MV-4-11 (cell line): Measurements from ENCODE around the gene STXBP5.

Experiments used
- DNase-seq: peaks from one replicate; lab custom pipeline; 2025; lab: John Stamatoyannopoulos, UW

The STXBP5 gene

DNA sequence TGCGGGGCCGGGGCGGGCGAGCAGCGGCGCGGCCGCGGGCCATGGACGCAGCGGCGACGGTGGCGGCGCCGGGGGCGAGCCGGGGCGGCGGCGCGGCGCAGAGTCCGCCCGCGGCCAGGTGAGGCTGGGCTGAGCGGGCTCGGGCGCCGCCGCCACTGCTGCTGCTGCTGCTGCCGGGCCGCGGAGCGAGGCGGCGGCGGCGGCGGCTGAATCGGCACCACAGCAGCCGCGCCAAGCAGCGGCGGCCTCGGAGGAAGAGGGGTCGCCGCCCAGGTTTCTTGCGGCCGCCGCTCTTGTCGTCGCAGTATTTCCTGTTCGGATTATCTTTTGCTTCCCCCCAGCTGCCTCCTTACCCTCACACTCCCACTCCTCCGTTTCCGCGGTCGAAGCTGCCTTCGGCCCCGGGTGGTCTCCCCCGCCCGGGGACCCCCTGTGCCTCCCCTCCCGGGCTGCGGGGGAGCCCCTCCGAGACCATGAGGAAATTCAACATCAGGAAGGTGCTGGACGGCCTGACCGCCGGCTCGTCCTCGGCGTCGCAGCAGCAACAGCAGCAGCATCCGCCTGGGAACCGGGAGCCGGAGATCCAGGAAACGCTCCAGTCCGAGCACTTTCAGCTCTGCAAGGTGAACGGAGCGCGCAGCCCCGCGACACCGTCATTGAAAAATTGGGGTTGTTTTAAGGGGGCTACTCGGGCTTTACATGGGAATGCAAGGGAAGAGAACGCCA lies at the start of gene STXBP5:
TSS of gene STXBP5 (plus strand) at position 358 of the 726 bp plus-strand sequence. CDS start at position 474, 116 bp downstream.
- no peak for DNase-seq

DNA sequence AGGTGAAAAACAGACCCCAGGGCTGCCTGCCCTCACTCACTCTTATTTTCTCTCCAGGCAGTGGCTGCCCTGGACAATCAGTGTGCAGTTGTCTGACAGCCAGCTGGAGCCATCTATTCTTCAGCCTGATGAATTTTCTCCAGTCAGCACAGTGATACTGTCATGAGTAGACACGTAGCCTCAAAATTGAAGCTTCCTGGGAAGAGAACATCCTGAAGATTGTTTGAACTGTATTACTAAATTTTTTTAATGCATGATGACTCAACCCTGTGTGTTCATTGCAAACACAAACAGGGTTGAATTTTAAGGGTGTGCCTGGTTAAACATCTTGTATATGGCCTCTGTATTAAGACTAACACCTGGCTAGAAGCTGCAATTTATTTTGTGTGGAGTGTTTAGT lies 49.8 kb upstream of the STXBP5 start:
- no peak for DNase-seq

DNA sequence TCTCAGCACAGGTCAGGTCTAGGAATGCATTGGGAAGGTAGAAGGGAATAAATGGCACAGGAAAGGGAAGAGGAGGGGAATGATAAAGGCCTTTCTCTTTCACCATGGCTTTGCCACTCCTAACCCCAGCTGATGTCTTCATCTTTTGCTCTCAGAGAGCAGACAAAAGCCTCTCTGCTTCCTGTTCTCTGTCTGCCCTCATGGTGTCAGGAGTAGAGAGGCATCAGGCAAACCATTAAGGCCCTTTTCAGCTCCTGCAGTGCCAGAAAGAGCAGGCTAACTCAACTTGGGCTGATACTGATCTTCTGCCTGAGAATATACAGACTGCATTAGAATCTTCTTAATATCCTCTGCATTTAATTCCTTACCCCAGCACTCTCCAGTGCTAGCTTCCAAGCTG lies 48.0 kb upstream of the STXBP5 start:
- DNase-seq = no peak

GRCh38 chr6:147156799-147157382 lies 47.3 kb upstream of the STXBP5 start:
- no peak for DNase-seq

DNA sequence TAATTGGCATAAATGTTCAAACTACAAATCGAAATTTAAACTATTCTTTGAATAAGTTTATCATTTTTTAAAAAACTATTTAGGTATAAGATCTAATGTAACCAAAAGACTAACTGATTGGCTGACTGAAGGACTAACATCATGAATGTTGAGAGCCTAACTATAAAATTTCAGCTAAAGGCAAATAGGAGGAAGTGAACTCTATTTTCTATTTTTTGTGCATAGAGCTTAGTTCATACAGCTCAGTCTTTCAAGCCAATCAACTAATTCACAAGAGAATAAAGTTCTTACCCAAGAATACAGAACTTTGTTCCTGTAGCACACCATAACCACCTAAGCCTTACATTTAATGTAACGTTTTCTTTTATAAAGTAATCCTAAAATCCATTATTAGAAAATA lies 46.3 kb upstream of the STXBP5 start:
- no peak for DNase-seq

DNA sequence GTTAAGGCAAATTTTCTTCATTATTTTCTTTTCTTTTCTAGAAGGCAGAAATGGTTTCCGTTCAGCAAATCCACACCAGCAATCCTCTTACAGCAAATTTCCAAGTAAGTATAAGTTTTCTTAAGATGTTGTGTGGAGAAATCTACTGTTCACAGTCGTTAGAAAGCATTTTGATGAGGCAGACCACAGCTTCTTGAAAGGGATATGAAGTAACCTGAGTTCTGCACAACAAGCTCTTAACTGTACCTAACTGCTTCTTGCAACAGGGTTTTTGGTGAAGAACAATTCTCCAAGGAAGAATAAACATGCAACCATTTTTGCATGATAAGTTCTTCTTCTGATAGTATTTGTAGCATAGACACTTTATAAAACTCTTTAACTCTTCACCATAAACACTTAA lies 45.3 kb upstream of the STXBP5 start:
- DNase-seq = peak; percentile 7

- no peak for DNase-seq
Measured at GRCh38 chr6:147159536-147160374, 44.5 kb upstream of the STXBP5 start.

DNA sequence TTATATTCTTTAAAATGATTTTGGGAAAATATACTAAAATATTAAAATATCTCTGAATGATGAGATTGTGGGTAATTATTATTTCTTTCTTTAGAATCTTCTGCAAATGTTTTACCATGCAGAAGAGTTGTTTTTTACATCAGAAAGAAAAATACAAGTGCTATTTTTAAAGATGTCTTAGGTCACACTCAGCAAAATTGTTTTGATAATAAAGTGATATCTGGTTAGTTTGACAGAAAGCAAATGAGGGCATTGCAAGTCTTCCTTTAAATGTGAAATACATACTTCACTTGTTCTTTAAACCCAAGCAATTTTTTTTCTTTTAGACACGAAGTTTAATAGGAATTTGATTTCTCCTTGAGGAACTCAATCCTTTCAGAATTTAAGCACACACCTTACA lies 43.6 kb upstream of the STXBP5 start:
- DNase-seq = no peak

- no peak for DNase-seq
Measured at GRCh38 chr6:147161253-147161973, 42.8 kb upstream of the STXBP5 start.

DNA sequence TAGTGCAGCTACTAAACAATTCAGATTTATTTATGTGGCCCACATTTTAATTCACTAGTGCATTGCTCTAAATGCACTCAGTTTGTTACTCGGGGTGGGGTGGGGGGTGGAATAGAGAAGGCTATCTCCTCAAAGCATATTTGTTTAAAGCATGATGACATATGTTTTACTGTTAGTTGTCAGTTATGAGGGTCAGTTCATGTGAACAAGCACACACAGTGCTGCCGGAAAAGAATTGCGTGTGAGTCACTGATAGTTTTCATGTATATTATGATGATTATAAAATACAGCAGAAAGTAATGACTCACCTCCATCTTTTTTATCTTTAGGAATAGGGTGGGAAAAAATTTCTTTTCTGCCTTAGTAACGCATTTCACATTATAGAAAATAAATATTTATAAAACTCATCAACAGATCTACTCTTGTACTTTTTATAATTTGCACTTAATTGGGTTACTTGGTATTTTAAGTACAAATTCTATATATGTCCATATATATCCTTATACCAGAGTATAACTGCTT lies 42.2 kb upstream of the STXBP5 start:
- DNase-seq = no peak

DNA sequence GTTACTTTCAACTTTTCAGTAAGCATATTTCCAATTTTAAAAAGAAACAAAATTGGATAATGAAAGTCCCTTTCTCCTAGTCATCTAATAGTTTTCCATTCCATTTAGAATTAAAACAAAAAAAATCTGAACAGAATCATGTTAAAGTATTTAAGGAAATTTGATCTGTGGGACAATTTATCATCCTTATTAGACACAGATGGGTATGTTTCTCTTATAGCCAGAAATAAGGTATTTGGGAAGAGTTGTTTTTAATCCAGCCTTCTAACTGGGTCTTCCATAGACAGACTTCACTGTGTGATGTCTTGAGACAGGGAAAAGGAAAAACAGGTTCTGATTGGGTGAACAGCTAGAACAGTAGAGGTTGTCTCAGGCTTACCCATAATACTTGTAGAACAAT lies 39.5 kb upstream of the STXBP5 start:
- no peak for DNase-seq

- no peak for DNase-seq
Measured at GRCh38 chr6:147166360-147166944, 37.8 kb upstream of the STXBP5 start.

GRCh38 chr6:147166992-147167391 lies 37.2 kb upstream of the STXBP5 start:
- no peak for DNase-seq

DNA sequence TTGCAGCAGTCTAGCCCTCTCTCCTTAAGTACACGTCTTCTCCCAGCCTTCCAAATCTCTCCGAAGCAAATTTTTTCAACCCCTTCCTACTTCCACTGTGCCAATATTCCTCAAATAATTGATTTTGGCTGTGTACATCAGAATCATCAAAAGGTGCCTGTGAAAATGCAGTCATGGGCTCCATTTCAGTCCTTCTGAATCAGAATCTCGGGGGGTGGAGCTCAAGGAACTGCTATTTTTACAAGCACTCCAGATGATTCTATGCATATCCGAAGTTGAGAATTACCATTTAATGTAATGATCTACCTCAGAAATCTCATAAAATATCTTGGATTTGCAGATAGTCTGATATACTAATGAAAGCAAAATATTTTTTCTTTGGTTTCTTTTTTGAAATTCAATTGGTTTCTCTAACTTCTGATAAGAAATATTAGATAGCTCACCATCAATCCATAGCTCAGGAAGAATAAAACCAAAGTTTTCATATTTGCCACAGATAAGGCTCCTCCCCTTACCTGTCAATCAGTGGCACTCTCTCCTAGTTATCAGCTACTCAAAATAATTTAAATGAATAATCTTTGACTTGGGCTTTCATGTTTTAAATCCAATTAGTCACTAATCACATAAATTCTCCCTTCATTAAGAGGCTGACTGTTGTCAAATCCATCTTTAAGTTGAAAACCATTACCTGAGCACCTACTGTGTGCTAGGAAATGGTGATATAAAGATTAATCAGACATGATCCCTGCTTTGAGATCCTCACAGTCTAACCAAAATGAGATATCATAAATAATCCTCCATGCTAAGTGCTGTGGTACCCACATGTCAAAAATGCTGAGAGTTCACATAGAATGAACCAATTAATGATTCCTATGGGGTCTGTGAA lies 36.4 kb upstream of the STXBP5 start:
- DNase-seq = no peak

- no peak for DNase-seq
Measured at GRCh38 chr6:147169529-147169928, 34.7 kb upstream of the STXBP5 start.

- no peak for DNase-seq
Measured at GRCh38 chr6:147170269-147170668, 33.9 kb upstream of the STXBP5 start.

DNA sequence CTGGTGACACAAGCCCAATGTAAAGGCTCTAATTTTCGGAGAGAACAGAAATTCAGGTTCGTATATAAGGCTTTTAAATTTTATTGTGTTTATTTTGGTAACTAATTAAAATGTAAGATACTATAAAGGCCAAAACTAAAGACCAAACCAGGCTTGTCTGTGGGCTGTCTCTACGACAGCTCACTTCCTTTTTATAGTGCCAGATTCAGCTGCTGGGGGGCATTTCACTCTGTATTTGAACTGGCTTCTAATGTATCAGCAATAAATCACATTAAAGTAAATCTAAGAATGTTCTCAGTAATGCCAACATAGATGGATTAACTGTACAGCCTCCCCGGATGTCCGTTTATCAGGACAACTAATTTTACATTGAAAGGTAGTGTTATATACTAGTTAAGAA lies 31.1 kb upstream of the STXBP5 start:
- DNase-seq = no peak

- DNase-seq = no peak
Measured at GRCh38 chr6:147173675-147174308, 30.4 kb upstream of the STXBP5 start.

GRCh38 chr6:147176795-147177194 lies 27.4 kb upstream of the STXBP5 start:
- no peak for DNase-seq

GRCh38 chr6:147177286-147177685 lies 26.9 kb upstream of the STXBP5 start:
- DNase-seq = no peak
